ENCODE measurements around the gene HPCAL1. TPM values are rescaled to one million over a fixed set of nuclear protein-coding genes. Genes with fewer than 3 reads are reported as not detected.

Gene HPCAL1
- total RNA-seq, 3 donors from 2014 or later, result 42.0 to 98.1 (median 47.7) TPM

DNA sequence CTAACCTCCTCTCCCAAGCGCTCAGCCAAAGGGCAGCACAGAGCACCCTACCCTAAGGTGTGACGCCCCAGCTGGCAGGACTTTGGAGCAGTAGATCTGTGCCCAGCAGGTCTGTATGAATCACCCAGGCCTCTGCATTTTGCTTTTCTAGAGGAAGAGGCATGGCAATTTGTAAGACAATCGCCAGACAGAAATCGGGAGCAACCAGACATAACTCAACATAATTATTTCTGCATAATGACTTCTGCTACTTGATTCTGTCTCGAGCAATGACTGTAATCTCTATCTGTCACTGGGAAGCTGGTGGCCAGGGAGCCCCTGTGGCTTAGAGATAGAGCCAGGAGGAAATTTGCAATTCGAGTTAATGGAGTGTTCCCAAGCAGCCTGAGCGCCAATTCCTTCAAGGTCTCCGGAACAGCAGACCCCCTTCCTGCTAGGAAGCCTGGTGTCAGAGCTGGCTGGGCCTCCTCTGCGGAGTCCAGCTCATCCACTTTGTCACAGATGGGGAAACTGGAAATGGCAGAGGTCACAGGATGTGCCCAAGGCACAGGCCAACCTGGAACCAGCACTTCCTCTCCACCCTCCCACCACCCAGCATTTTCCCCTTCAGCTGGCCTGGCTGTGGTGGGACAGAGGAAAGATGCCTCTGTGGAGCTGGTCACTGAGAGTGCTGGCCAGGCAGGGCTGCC lies 90.4 kb downstream of the HPCAL1 start:
- H3K36me3 ChIP-seq (ENCODE audit: low read depth), result no peaks in the 10 kb centered on the region
- DNase-seq (no peak), ATAC-seq (peak; percentile 69)
- TF ChIP-seq, protein P1, sequence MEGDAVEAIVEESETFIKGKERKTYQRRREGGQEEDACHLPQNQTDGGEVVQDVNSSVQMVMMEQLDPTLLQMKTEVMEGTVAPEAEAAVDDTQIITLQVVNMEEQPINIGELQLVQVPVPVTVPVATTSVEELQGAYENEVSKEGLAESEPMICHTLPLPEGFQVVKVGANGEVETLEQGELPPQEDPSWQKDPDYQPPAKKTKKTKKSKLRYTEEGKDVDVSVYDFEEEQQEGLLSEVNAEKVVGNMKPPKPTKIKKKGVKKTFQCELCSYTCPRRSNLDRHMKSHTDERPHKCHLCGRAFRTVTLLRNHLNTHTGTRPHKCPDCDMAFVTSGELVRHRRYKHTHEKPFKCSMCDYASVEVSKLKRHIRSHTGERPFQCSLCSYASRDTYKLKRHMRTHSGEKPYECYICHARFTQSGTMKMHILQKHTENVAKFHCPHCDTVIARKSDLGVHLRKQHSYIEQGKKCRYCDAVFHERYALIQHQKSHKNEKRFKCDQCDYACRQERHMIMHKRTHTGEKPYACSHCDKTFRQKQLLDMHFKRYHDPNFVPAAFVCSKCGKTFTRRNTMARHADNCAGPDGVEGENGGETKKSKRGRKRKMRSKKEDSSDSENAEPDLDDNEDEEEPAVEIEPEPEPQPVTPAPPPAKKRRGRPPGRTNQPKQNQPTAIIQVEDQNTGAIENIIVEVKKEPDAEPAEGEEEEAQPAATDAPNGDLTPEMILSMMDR (IDR thresholded peaks at IDR 0.05), result no peak
- no peak overlapping the region for H3K4me3 ChIP-seq
- H3K4me1 ChIP-seq (ENCODE audit: low read depth), result peaks cover 17% of the 10 kb centered on the region
- H3K9me3 ChIP-seq, result no peaks in the 10 kb centered on the region
- intact Hi-C loops (cut with DNase I, micrococcal nuclease), result no loop called here

DNA sequence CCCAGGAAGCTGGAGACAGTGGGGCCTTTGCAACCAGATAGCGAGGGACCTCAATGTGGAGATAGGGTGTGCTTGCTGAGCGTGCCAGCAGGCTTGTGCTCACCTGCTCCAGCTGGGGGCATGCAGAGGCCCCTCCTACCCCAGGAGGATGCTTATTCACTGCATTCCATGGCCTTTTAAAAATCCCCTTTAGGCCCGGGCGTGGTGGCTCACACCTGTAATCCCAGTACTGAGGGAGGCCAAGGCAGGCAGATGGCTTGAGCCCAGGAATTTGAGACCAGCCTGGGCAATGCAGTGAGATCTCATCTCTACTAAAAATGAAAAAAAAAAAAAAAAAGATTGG lies 90.9 kb downstream of the HPCAL1 start:
- ATAC-seq, result no peak
- intact Hi-C loops (cut with DNase I, micrococcal nuclease), result no loop called here
- DNase-seq, result no peak
- Histone ChIP-seq H3K36me3 (ENCODE audit: low read depth) (no peaks in the 10 kb centered on the region), H3K4me1 (ENCODE audit: low read depth) (peaks cover 17% of the 10 kb centered on the region), H3K9me3 (no peaks in the 10 kb centered on the region), H3K4me3 (no peak overlapping the region)
- TF ChIP-seq, protein P1 (IDR thresholded peaks at IDR 0.05), result no peak

DNA sequence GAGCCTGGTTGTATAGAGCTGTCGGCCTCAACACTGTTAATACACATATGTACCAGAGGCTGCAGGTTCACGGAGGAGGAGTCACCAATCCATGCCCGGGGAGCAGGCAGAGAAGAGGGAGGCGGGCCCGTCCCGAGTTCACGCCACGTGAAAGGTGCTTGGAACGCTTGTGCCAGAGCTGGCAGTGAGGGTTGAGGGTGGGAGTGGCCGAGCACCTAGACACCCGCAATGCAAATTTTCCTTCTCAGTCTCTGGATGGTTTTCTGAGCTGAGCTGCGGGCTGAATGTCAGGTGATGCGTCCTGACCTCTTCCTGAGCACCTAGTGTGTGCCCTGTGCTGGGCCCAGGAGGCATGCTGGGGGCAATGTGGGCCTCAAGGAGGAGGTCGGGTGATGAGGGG lies 93.2 kb downstream of the HPCAL1 start:
- TF ChIP-seq, protein P1 (IDR thresholded peaks at IDR 0.05), result no peak
- ATAC-seq, result no peak

DNA sequence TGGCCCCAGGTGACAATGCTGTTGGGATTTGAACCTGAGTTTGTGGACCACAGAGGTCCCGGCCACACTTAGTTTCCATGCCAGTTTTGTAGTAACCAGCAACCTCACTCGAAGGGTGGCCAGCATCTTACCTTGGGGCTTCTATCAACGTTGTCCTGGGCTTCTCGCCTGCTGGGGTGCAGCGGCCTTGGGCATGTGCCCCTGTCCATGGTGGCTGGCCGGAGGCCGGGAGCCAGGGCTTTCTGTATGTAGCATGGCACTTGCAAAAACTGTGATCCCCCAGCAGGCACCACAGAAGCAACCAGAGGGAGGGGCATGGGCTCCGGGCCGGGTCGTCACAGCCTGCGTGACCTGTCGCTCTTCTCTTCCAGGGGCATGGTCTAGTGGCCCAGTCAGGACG lies 93.8 kb downstream of the HPCAL1 start:
- peaks cover 13% of the 10 kb centered on the region for H3K4me1 ChIP-seq (ENCODE audit: low read depth)
- DNase-seq (no peak), ATAC-seq (no peak)
- intact Hi-C loops (cut with DNase I, micrococcal nuclease), result no loop called here
- no peaks in the 10 kb centered on the region for H3K36me3 ChIP-seq (ENCODE audit: low read depth)
- H3K4me3 ChIP-seq, result no peak overlapping the region
- H3K9me3 ChIP-seq, result no peaks in the 10 kb centered on the region
- TF ChIP-seq, protein P1 (IDR thresholded peaks at IDR 0.05), result no peak

More for the DNA sequence above, 93.2 kb downstream of the HPCAL1 start:
- H3K4me3 ChIP-seq, result no peak overlapping the region
- intact Hi-C loops (cut with DNase I, micrococcal nuclease), result no loop called here
- no peaks in the 10 kb centered on the region for H3K9me3 ChIP-seq
- peak in 1 of 3 donors; percentile 49 for DNase-seq
- no peaks in the 10 kb centered on the region for H3K36me3 ChIP-seq (ENCODE audit: low read depth)
- peaks cover 7% of the 10 kb centered on the region for H3K4me1 ChIP-seq (ENCODE audit: low read depth)

DNA sequence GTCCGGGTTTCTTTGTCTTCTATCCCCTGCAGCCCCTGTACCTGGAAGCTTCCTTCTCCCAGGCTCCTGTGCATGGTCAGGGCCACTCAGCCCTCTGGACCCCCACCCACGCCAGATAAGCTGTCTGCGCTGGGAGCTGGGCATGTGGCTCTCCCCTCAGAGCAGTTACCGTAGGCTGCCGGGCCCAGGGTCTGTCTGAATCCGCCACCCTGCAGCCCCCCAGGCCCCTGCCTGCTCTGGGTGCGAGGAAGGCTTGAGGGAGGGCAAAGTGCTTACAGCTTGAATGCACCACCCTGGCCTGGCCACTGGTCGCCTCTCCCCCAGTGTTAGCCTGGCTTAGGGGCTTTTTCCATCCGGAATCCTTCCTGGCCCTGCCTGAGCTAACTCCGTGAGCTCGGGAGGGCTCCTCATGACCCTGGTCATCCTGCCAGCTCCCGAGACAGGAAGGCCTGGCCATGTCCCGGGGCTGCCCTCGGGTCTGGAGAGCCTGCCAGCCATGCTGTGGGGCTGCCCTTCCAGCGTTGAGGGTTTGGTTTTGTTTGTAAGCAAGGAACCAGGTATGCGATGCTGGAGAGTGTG lies 94.7 kb downstream of the HPCAL1 start:
- Histone ChIP-seq H3K9me3 (no peaks in the 10 kb centered on the region), H3K4me1 (ENCODE audit: low read depth) (peaks cover 18% of the 10 kb centered on the region)
- no peak for ATAC-seq

More for the DNA sequence above, 94.7 kb downstream of the HPCAL1 start:
- peak in 1 of 3 donors; percentile 51 for DNase-seq
- intact Hi-C loops (cut with DNase I, micrococcal nuclease), result no loop called here
- TF ChIP-seq, protein P1 (IDR thresholded peaks at IDR 0.05), result no peak
- Histone ChIP-seq H3K36me3 (ENCODE audit: low read depth) (no peaks in the 10 kb centered on the region), H3K4me3 (no peak overlapping the region)
